ACC112 (cell line): ENCODE measurements around the gene OPTC.
A peak's percentile ranks its signal among the peaks of the same experiment; 100 is the strongest.

ENCODE experiments used
- H2AFZ ChIP-seq: fragments of 200-600 bp; sonication (generic); one replicate; pipeline ENCODE4 v1.6.0; 2017; ENCODE audit warnings: antibody characterized with exemption, low read length; ENCODE audit not compliant: unreplicated experiment
- H3K27ac ChIP-seq: fragments of 200-600 bp; sonication (generic); 2 replicates; pipeline ENCODE4 v1.5.1; 2014; ENCODE audit warnings: low read depth, mild to moderate bottlenecking, antibody characterized with exemption, low read length, moderate library complexity
- H3K27me3 ChIP-seq: fragments of 200-600 bp; sonication (generic); 2 replicates; pipeline ENCODE4 v1.6.1; 2014; ENCODE audit warnings: mild to moderate bottlenecking, antibody characterized with exemption, low read length, moderate library complexity, mixed read lengths; ENCODE audit not compliant: insufficient read depth
- H3K36me3 ChIP-seq: fragments of 200-600 bp; sonication (generic); 2 replicates; pipeline ENCODE4 v1.6.1; 2016; ENCODE audit warnings: mild to moderate bottlenecking, antibody characterized with exemption, low read length, moderate library complexity, mixed read lengths; ENCODE audit not compliant: insufficient read depth
- H3K4me1 ChIP-seq: fragments of 200-600 bp; sonication (generic); one replicate; pipeline ENCODE4 v1.6.1; 2016; ENCODE audit warnings: low read length, mixed read lengths; ENCODE audit not compliant: insufficient read depth, unreplicated experiment, control insufficient read depth
- H3K4me3 ChIP-seq: fragments of 200-600 bp; sonication (generic); 2 replicates; pipeline ENCODE4 v1.5.1; 2014; ENCODE audit warnings: mild to moderate bottlenecking, low read depth, low read length
- H3K79me2 ChIP-seq: fragments of 200-600 bp; sonication (generic); one replicate; pipeline ENCODE4 v1.6.0; 2016; ENCODE audit warnings: low read length; ENCODE audit not compliant: control insufficient read depth, unreplicated experiment, insufficient read depth

OPTC gene

DNA sequence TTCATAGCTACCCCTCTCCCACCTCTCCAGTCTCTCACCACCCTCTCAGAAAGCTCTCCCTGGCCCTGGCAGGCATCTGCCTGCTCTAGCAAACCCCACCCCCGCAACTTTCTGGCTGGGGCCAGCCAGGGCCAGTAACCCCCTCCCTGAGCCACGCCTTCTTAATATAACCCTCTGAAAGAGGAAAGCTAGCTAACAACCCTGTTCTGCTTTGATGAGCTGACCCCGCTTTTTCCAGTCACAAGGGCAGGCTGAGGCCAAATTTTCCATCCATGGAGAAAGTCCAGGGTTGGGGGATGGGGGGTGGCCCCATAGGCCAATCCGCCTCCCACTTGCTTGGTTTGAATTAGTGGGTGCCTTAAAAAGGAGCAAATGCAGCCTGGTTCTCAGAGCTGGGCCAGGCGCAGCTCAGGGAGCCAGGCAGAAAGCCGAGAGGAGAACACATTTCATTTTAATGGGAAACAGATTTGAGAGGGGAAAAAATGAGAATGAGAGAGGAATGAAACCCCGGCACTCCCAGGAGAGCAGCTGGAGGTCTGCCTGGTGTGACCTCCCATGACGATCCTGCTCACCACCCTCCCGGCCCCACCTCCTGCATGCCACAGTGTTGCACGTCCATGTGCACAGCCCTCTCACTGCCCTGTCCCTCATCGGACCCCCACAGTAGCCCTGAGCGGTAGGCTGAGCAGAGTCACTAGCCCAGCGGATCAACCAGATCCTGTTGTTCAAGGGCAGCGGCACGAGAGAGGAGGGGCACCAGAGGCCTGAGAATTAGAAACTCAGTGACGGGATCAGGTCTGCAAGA lies 62.3 kb downstream of the OPTC start:
- H3K4me3 ChIP-seq = peak overlapping the region; percentile 40
- peak overlapping the region; percentile 96 for H3K27ac ChIP-seq
- H3K27me3 ChIP-seq = no peaks in the 10 kb centered on the region
- H3K4me1 ChIP-seq = peaks cover 48% of the 10 kb centered on the region
- no peaks in the 10 kb centered on the region for H3K36me3 ChIP-seq
- H3K79me2 ChIP-seq = no peaks in the 10 kb centered on the region
- peak overlapping the region; percentile 24 for H2AFZ ChIP-seq

DNA sequence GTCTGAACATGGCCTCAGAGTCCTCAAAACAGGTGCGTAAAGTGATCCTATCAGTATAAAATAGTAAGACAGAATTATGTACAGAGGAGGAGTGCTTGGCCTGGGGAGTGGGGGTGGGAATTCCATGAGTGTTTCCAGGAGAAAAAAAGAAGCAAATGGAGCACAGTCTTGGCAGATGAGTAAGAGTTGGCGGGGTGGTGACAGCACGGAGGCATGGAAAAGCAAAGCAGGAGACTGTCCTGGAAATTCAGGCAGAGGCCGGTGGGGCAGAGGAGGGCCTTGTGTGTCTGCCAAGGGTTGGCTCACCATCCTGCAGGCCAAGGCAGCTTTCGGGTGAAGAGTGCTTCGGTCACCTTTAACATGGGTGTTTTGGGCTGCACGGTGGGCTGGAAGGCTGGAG lies 63.4 kb downstream of the OPTC start:
- no peaks in the 10 kb centered on the region for H3K27me3 ChIP-seq
- H3K79me2 ChIP-seq = no peaks in the 10 kb centered on the region
- H3K36me3 ChIP-seq = no peaks in the 10 kb centered on the region
- H3K4me3 ChIP-seq = peak overlapping the region; percentile 40
- peak overlapping the region; percentile 96 for H3K27ac ChIP-seq
- no peak overlapping the region for H2AFZ ChIP-seq
- peaks cover 48% of the 10 kb centered on the region for H3K4me1 ChIP-seq

DNA sequence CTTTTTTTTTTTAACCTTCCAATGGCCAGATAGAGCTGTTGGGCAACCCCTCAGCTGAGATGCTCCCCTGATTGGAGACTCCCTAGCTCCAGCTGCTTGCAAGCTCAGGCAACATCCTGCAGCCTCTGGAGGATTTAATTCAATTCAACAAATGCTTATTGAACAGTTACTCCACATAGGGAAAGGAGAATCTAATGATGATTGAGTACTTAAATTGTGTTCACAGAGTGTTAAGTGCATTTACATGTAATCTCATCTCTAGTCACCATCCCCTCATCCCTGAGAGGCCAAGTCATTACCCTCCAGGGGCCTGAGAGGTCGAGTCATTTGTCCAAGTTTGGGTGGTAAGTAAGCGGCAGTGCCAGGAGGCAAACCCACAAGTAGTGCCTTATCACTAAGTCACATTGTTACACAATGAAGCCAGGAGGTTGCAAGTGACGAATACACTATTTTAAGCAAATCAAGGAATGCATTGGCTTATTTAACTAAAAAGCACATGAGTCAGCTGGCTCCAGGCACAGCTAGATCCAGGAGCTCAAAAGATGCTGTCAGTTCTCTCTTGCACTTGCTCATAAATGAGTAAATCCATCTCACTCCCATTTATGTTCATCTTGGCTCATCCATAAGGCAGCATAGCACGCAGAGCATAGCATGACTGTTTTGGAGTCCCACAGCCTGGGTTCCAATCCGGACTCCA lies 64.3 kb downstream of the OPTC start:
- H3K79me2 ChIP-seq = no peaks in the 10 kb centered on the region
- H3K27ac ChIP-seq = peak overlapping the region; percentile 96
- no peaks in the 10 kb centered on the region for H3K36me3 ChIP-seq
- H3K27me3 ChIP-seq = no peaks in the 10 kb centered on the region
- peak overlapping the region; percentile 38 for H3K4me3 ChIP-seq
- H3K4me1 ChIP-seq = peaks cover 48% of the 10 kb centered on the region
- H2AFZ ChIP-seq = no peak overlapping the region
